DND-41 (cell line): ENCODE measurements around the gene MYDGF.

Experiments
- CTCF ChIP-seq: IDR thresholded peaks from 2 replicates; pipeline ENCODE4 v1.5.1; 2012; ENCODE audit warnings: borderline replicate concordance, low read length, moderate library complexity, mild to moderate bottlenecking; ENCODE audit not compliant: poor library complexity, severe bottlenecking; ENCODE audit errors: extremely low read depth
- EZH2 ChIP-seq: IDR thresholded peaks from 3 replicates; pipeline ENCODE4 v1.6.1; 2012; ENCODE audit warnings: borderline replicate concordance, low read depth, mild to moderate bottlenecking, moderate library complexity, low read length, inconsistent platforms; ENCODE audit not compliant: severe bottlenecking

DNA sequence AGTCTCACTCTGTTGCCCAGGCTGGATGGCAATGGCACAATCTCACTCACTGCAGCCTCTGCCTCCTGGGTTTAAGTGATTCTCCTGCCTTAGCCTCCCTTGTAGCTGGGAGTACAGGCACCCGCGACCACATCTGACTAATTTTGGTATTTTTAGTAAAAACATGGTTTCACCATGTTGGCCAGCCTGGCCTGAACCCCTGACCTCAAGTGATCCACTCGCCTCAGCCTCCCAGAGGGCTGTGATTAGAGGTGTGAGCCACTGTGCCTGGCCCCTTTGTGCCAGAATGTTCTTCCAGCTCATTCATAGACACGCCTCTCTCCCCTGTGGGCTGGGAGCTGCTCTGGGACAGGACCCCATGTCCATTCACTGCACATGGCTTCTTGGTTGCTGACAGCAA is 9.1 kb downstream of the MYDGF start:
- TF ChIP-seq CTCF (no peak), EZH2 (no peak)
